ENCODE data around the gene CORO2A. TPM values are rescaled to one million over a fixed set of nuclear protein-coding genes. Genes with fewer than 3 reads are reported as not detected.

CORO2A gene
- total and polyA plus RNA-seq, 2 of the 13 experiments (the other 11 are each of a cell fraction or from before 2014, with no cell fraction given) = 14.4 to 15.3 TPM

GRCh38 chr9:98175028-98175569, 17.3 kb downstream of the CORO2A start (continued):
- TF ChIP-seq MYC (CRISPR knock-in tag; IDR thresholded peaks at IDR 0.05; ENCODE audit: borderline replicate concordance) = peak; percentile 37; the same call in 1 of the 2 replicates
- no peak for TF ChIP-seq NONO (IDR thresholded peaks at IDR 0.05)
- TF ChIP-seq NONO (CRISPR knock-in tag; conservative IDR thresholded peaks at IDR 0.05) = 0 out of 2 replicates have a peak, but pooled peaks have one; percentile 40
- TF ChIP-seq ZNF569 (CRISPR knock-in tag; IDR thresholded peaks at IDR 0.05; ENCODE audit: borderline replicate concordance) = no peak
- no peak for TF ChIP-seq SOX6 (IDR thresholded peaks at IDR 0.05)
- TF ChIP-seq SOX6 (CRISPR knock-in tag; IDR thresholded peaks at IDR 0.05) = peak; percentile 60; the same call in 1 of the 2 replicates
- TF ChIP-seq MTF2 (CRISPR knock-in tag; IDR thresholded peaks at IDR 0.05; ENCODE audit: borderline replicate concordance) = no peak
- TF ChIP-seq NR2F2 (IDR thresholded peaks at IDR 0.05; ENCODE audit: borderline replicate concordance, low read depth) = peak; percentile 92
- TF ChIP-seq POLR2G (IDR thresholded peaks at IDR 0.05; ENCODE audit: low read depth, low read length) = peak; percentile 44; the same call in 1 of the 2 replicates
- TF ChIP-seq ZNF891 (CRISPR knock-in tag; IDR thresholded peaks at IDR 0.05) = 0 out of 2 replicates have a peak, but pooled peaks have one; percentile 47
- TF ChIP-seq LCORL (IDR thresholded peaks at IDR 0.05) = no peak
- peak; percentile 62; the same call in 1 of the 2 replicates for TF ChIP-seq LCORL (CRISPR knock-in tag; IDR thresholded peaks at IDR 0.05)
- TF ChIP-seq ZNF788 (CRISPR knock-in tag; IDR thresholded peaks at IDR 0.05; ENCODE audit: borderline replicate concordance) = no peak; the same call in 1 of the 2 replicates
- peak; percentile 32; the same call in 1 of the 2 replicates for TF ChIP-seq PHF8 (CRISPR knock-in tag; IDR thresholded peaks at IDR 0.05)
- TF ChIP-seq USF2 (IDR thresholded peaks at IDR 0.05; ENCODE audit: low read depth, low read length) = no peak
- TF ChIP-seq USF2 (CRISPR knock-in tag; IDR thresholded peaks at IDR 0.05; ENCODE audit: borderline replicate concordance) = no peak
- no peak for TF ChIP-seq DMAP1 (CRISPR knock-in tag; IDR thresholded peaks at IDR 0.05)
- TF ChIP-seq SOX13 (IDR thresholded peaks at IDR 0.05) = 0 out of 2 replicates have a peak, but pooled peaks have one; percentile 40
- peak in 1 of 2 experiments; percentile 76; a peak in 2 of 4 replicates for TF ChIP-seq SOX13 (CRISPR knock-in tag; conservative IDR thresholded peaks at IDR 0.05 in 1 of 2, IDR thresholded peaks at IDR 0.05 in 1 of 2)
- TF ChIP-seq PHF21A (CRISPR knock-in tag; IDR thresholded peaks at IDR 0.05) = peak; percentile 84
- peak; percentile 53; the same call in 1 of the 2 replicates for TF ChIP-seq TCF7L2 (IDR thresholded peaks at IDR 0.05; ENCODE audit: low read depth, low read length)
- TF ChIP-seq POGZ (CRISPR knock-in tag; IDR thresholded peaks at IDR 0.05) = no peak
- TF ChIP-seq ZNF496 (CRISPR knock-in tag; IDR thresholded peaks at IDR 0.05; ENCODE audit: insufficient replicate concordance) = no peak
- TF ChIP-seq RFX3 (CRISPR knock-in tag; IDR thresholded peaks at IDR 0.05) = no peak
- TF ChIP-seq ZNF142 (CRISPR knock-in tag; IDR thresholded peaks at IDR 0.05) = 0 out of 2 replicates have a peak, but pooled peaks have one; percentile 61

Measured in HepG2 (cell line).